K562 (cell line): Measurements from ENCODE around the gene DKKL1. TPM values are rescaled to one million over a fixed set of nuclear protein-coding genes. Genes with fewer than 3 reads are reported as not detected.

Experiments
- ETV1 ChIP-seq: fragments of 450-650 bp; conservative IDR thresholded peaks from 2 replicates; pipeline ENCODE4 v1.6.1; 2016; ENCODE audit warnings: missing genetic modification characterization, control low read depth, low read depth, missing compliant biosample characterization
- GATA2 ChIP-seq: sonication (generic); formaldehyde crosslinking; IDR thresholded peaks from 2 replicates; pipeline ENCODE4 v1.4.0; 2020; ENCODE audit warnings: mild to moderate bottlenecking, missing genetic modification reagents
- HDAC2 ChIP-seq: fragments of 450-650 bp; IDR thresholded peaks from 2 replicates; pipeline ENCODE4 v1.6.1; 2016; ENCODE audit warnings: mild to moderate bottlenecking
- MTA3 ChIP-seq: fragments of 450-650 bp; formaldehyde crosslinking; IDR thresholded peaks from 2 replicates; pipeline ENCODE4 v1.6.1; 2017; ENCODE audit warnings: mild to moderate bottlenecking, borderline replicate concordance
- NCOA4 ChIP-seq: fragments of 450-650 bp; IDR thresholded peaks from 2 replicates; pipeline ENCODE4 v1.6.1; 2018; ENCODE audit warnings: mild to moderate bottlenecking; ENCODE audit not compliant: partially characterized antibody
- NR2C2 ChIP-seq, 2 experiments: fragments of 200-800 bp in 1 of 2; sonication (Bioruptor generic) in 1 of 2; sonication (generic) in 1 of 2; formaldehyde crosslinking in 1 of 2; IDR thresholded peaks; 2 replicates each; pipeline versions ENCODE4 v1.6.1 to v1.8.0; 2016 to 2022; ENCODE audit warnings: mild to moderate bottlenecking in 1 of 2, missing compliant biosample characterization in 1 of 2, missing genetic modification characterization in 1 of 2, missing genetic modification reagents in 1 of 2
- SMAD2 ChIP-seq: fragments of 150-350 bp; IDR thresholded peaks from 2 replicates; pipeline ENCODE4 v1.6.1; 2014; ENCODE audit warnings: low read depth, mild to moderate bottlenecking, low read length
- ZBTB40 ChIP-seq, 2 experiments: fragments of 450-650 bp in 1 of 2; sonication (generic) in 1 of 2; formaldehyde crosslinking in 1 of 2; IDR thresholded peaks; 2 replicates each; pipeline versions ENCODE4 v1.7.1 to v1.9.0; 2016 to 2022; ENCODE audit warnings: inconsistent platforms in 1 of 2, mild to moderate bottlenecking in 1 of 2, missing genetic modification reagents in 1 of 2
- ZFP36 ChIP-seq: fragments of 150-350 bp; IDR thresholded peaks from 2 replicates; pipeline ENCODE4 v1.6.1; 2018; ENCODE audit warnings: low read length, low read depth; ENCODE audit not compliant: partially characterized antibody
- ZNF263 ChIP-seq: sonication (generic); formaldehyde crosslinking; IDR thresholded peaks from 2 replicates; pipeline ENCODE4 v1.8.0; 2022; ENCODE audit warnings: mild to moderate bottlenecking, missing genetic modification reagents, borderline replicate concordance
- polyA plus RNA-seq, 8 experiments: library from polyadenylated mRNA; depleted of rRNA in 4 of 8; stranded (reverse) in 5 of 8; unstranded in 3 of 8; fragments of >200 nt; fragmentation: Nextera tagmentation in 2 of 8; fragmentation: Illumina TruSeq in 1 of 8; extraction: Ambion mirVana in 2 of 8; extraction: Trizol in 1 of 8; gene quantifications; 2 replicates each; pipeline versions ENCODE4 v1.2.1 to v1.2.3, GENCODE V29; 2011 to 2014; ENCODE audit warnings: inconsistent platforms in 1 of 8, missing spikeins in 1 of 8
- total RNA-seq, 7 experiments: library from RNA; depleted of rRNA in 6 of 7; stranded (reverse); fragments of >200 nt in 6 of 7; fragmentation: Illumina TruSeq in 2 of 7; extraction: Trizol in 2 of 7; gene quantifications; 2 replicates each; pipeline versions ENCODE4 v1.2.1 to v1.2.3, GENCODE V29; 2011 to 2021; ENCODE audit warnings: low replicate concordance in 1 of 7
- TF ChIP-seq, protein P1 (sequence below): fragments of 200-400 bp; formaldehyde crosslinking; IDR thresholded peaks from 2 replicates; pipeline ENCODE4 v1.6.1; 2017; ENCODE audit warnings: mild to moderate bottlenecking, low read depth, low read length, moderate library complexity
- TF ChIP-seq, protein P2 (sequence below): fragments of 250-450 bp; sonication (Bioruptor Pico); IDR thresholded peaks from 2 replicates; pipeline ENCODE4 v1.8.0; 2021; ENCODE audit warnings: borderline replicate concordance, mild to moderate bottlenecking, moderate library complexity; ENCODE audit not compliant: poor library complexity, severe bottlenecking

DKKL1 gene
- total and polyA plus RNA-seq, 9 of the 15 experiments (the other 6 are each of a cell fraction or from before 2014, with no cell fraction given) = 0.15 to 1.7 (median 0.52) TPM

DNA sequence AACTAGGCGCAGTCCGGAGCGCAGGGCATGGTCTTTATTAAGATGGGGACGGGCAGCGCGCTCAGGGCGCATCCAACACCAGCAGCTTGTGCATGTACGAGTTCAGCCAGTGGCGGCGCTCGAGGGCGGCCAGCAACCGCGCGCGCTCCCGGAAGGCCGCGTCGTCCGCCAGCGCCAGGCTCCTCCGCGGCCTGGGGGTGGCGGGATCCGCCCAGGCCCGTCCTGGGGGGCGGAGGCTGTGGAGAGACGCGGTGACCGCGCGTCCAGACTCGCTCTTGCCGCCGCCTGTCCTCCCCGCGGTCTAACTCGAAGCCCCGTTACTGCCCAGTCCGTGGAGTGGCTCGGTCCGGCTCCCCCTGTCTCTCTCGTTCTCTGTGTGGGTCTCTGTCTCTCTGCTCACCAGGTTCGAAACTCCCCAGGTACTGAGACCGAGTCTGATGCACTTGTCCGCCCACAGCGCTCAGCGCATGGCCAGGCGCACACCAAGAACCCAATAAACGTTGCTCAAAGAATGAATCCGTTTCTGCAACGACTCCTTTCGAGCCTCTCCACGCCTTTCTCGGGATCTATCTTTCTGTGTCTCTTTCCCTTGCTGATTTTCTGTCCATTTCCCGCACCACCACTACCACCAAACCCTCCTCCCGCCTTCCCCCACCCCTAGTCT is 58.9 kb downstream of the DKKL1 start (continued):
- TF ChIP-seq ZBTB40 (IDR thresholded peaks at IDR 0.05) = peak; percentile 60
- TF ChIP-seq ZBTB40 (CRISPR knock-in tag; IDR thresholded peaks at IDR 0.05) = 0 out of 2 replicates have a peak, but pooled peaks have one; percentile 46
- no peak for TF ChIP-seq ETV1 (tag)
- peak; percentile 81 for TF ChIP-seq HDAC2
- TF ChIP-seq ZFP36 = peak; percentile 7
- no peak for TF ChIP-seq GATA2 (CRISPR knock-in tag)
- TF ChIP-seq MTA3 = peak; percentile 88; the same call in 1 of the 2 replicates
- no peak for TF ChIP-seq SMAD2
- TF ChIP-seq, protein P1, sequence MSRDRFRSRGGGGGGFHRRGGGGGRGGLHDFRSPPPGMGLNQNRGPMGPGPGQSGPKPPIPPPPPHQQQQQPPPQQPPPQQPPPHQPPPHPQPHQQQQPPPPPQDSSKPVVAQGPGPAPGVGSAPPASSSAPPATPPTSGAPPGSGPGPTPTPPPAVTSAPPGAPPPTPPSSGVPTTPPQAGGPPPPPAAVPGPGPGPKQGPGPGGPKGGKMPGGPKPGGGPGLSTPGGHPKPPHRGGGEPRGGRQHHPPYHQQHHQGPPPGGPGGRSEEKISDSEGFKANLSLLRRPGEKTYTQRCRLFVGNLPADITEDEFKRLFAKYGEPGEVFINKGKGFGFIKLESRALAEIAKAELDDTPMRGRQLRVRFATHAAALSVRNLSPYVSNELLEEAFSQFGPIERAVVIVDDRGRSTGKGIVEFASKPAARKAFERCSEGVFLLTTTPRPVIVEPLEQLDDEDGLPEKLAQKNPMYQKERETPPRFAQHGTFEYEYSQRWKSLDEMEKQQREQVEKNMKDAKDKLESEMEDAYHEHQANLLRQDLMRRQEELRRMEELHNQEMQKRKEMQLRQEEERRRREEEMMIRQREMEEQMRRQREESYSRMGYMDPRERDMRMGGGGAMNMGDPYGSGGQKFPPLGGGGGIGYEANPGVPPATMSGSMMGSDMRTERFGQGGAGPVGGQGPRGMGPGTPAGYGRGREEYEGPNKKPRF = no peak
- no peak for TF ChIP-seq NCOA4
- peak; percentile 61; the same call in 1 of the 2 replicates for TF ChIP-seq ZNF263
- TF ChIP-seq NR2C2 (CRISPR knock-in tag; IDR thresholded peaks at IDR 0.05) = peak; percentile 71; the same call in 1 of the 2 replicates
- no peak for TF ChIP-seq NR2C2 (tag; IDR thresholded peaks at IDR 0.05)
- TF ChIP-seq, protein P2, sequence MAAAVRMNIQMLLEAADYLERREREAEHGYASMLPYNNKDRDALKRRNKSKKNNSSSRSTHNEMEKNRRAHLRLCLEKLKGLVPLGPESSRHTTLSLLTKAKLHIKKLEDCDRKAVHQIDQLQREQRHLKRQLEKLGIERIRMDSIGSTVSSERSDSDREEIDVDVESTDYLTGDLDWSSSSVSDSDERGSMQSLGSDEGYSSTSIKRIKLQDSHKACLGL = no peak
